BLaER1 treated with 17β-estradiol and CSF1 and Interleukin-3, amounts not matched to agents 10 nM and 100 nM (cell line): ENCODE measurements around the gene KCTD1.

ENCODE experiments used
- H3K27ac ChIP-seq, 11 experiments: shearing (Covaris generic); formaldehyde crosslinking; 2 replicates each; pipeline ENCODE4 v1.8.1; 2022
- H3K27me3 ChIP-seq, 11 experiments: shearing (Covaris generic); formaldehyde crosslinking; 2 replicates each; pipeline ENCODE4 v1.8.1; 2022
- H3K36me3 ChIP-seq, 11 experiments: shearing (Covaris generic); formaldehyde crosslinking; 2 replicates each; pipeline ENCODE4 v1.8.1; 2022
- H3K4me1 ChIP-seq, 10 experiments: shearing (Covaris generic); formaldehyde crosslinking; 2 replicates each; pipeline ENCODE4 v1.8.1; 2022
- H3K4me2 ChIP-seq, 11 experiments: shearing (Covaris generic); formaldehyde crosslinking; 2 replicates each; pipeline ENCODE4 v1.8.1; 2022
- H3K4me3 ChIP-seq, 10 experiments: shearing (Covaris generic); formaldehyde crosslinking; 2 replicates each; pipeline ENCODE4 v1.8.1; 2022
- H3K9ac ChIP-seq, 11 experiments: shearing (Covaris generic); formaldehyde crosslinking; 2 replicates each; pipeline ENCODE4 v1.8.1; 2022
- H3K9me3 ChIP-seq, 11 experiments: shearing (Covaris generic); formaldehyde crosslinking; replicated peaks in 1 of 11; 2 replicates each; pipeline ENCODE4 v1.8.1; 2022
- H4K20me1 ChIP-seq, 11 experiments: shearing (Covaris generic); formaldehyde crosslinking; 2 replicates each; pipeline ENCODE4 v1.8.1; 2022
- Cebpa-rat ChIP-seq, 11 experiments: shearing (Covaris generic); IDR thresholded peaks; 2 replicates each; pipeline ENCODE4 v1.8.1; 2022

Gene KCTD1

GRCh38 chr18:26436176-26437051, 111.9 kb downstream of the KCTD1 start:
- TF ChIP-seq Cebpa-rat (IDR thresholded peaks at IDR 0.05) = no peak
- Histone ChIP-seq H4K20me1 (no peaks in the 10 kb centered on the region), H3K27me3 (no peaks in the 10 kb centered on the region), H3K9me3 (no peaks in the 10 kb centered on the region), H3K4me2 (no peak overlapping the region), H3K4me1 (no peaks in the 10 kb centered on the region), H3K27ac (no peak overlapping the region), H3K9ac (no peak overlapping the region), H3K4me3 (no peak overlapping the region), H3K36me3 (no peaks in the 10 kb centered on the region)

DNA sequence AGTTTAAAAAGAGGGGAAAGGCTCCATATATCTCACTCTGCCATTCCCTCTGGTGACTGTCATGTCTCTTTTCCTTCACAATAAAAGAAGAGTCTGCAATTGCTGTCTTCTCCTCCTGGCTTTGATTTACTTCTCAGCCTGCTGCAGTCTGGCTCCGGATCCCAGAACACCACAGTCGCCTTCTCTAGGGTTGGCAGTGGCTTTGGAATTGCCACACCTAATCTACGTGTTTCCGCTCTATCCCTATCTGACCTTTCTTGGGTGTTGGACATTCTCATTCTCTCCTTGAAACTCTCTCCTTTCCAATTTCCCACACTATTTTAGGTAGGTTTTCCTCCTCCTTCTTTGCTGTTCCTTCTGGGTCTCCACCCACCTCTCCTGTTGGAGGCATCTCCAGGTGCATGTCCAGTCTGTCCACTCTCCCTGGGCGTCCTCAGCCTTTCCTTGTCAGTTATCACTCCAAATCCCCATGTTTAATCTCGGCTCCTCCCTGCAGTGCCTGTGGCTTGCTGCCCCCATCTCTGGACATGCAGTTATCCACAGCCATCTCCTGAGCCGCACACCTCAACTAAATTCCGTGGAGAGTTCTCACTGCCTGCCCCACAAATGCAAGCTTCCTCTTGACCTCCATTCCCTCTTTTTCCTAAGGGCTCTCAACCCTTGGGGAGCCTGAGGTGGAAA, 112.8 kb downstream of the KCTD1 start:
- H3K27me3 ChIP-seq = no peaks in the 10 kb centered on the region
- no peak overlapping the region for H3K27ac ChIP-seq
- no peak overlapping the region for H3K9ac ChIP-seq
- H3K36me3 ChIP-seq = no peaks in the 10 kb centered on the region
- no peak for TF ChIP-seq Cebpa-rat (IDR thresholded peaks at IDR 0.05)
- H4K20me1 ChIP-seq = no peaks in the 10 kb centered on the region
- no peaks in the 10 kb centered on the region for H3K4me1 ChIP-seq
- H3K4me3 ChIP-seq = no peak overlapping the region
- H3K9me3 ChIP-seq = no peaks in the 10 kb centered on the region
- no peak overlapping the region for H3K4me2 ChIP-seq

DNA sequence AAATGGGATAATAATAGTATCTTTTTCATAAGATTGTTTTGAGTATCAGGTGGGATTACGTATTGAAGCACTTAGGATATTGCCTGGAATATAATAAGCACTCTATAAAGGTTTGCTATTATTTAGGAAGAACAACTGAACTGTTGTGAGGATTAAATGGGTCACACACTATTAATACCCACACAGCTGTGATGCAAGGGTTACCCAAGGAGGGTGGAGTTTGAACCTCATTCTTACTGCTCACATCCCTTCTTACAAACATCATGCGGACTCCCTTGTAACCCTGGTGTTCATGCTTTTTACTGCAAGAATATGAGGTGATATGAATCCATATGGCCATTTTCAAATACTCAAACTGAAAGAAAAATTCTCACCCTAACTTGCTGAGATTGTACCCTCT, 113.5 kb downstream of the KCTD1 start:
- no peaks in the 10 kb centered on the region for H3K4me1 ChIP-seq
- H3K27me3 ChIP-seq = no peaks in the 10 kb centered on the region
- H3K27ac ChIP-seq = no peak overlapping the region
- no peaks in the 10 kb centered on the region for H3K36me3 ChIP-seq
- no peak overlapping the region for H3K9ac ChIP-seq
- H4K20me1 ChIP-seq = no peaks in the 10 kb centered on the region
- no peak overlapping the region for H3K4me2 ChIP-seq
- no peak overlapping the region for H3K4me3 ChIP-seq
- no peaks in the 10 kb centered on the region for H3K9me3 ChIP-seq
- no peak for TF ChIP-seq Cebpa-rat (IDR thresholded peaks at IDR 0.05)

- no peaks in the 10 kb centered on the region for H4K20me1 ChIP-seq
- no peaks in the 10 kb centered on the region for H3K27me3 ChIP-seq
- H3K27ac ChIP-seq = no peak overlapping the region
- no peak overlapping the region for H3K4me2 ChIP-seq
- no peaks in the 10 kb centered on the region for H3K4me1 ChIP-seq
- TF ChIP-seq Cebpa-rat (IDR thresholded peaks at IDR 0.05) = no peak
- H3K9me3 ChIP-seq = no peaks in the 10 kb centered on the region
- no peaks in the 10 kb centered on the region for H3K36me3 ChIP-seq
- H3K4me3 ChIP-seq = no peak overlapping the region
- no peak overlapping the region for H3K9ac ChIP-seq
Measured at GRCh38 chr18:26432651-26433424, 115.5 kb downstream of the KCTD1 start.

DNA sequence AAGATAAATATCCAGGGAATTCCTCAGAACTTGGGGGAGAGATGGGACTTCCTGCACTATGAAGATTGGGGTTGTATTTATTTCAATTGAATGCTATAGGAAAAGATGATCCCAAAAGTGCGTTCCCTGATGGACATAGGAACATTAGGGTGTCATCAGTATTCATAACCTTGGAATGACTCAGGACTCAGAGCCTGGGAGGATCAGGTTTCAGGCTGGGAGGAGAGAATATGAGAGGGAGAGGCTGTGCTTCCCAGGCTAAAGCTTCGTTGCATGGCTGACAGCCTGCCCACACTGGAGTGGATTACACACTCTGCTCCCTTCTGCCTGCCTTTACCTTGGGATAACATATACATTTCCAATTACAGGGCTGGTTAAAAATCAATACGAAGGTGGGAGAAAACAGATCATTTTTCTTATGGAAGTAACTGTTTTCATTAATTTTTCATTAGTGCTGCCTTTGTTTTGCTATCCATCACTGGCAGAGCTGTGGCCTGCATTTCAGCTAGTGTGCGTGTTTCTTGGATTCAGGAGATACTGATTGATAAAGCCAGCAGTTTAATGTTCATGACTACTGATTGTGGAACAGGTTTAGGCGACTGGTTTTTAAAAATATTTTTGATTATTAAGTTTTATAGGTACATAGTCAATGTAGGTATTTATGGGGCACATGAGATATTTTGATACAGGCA, 118.7 kb downstream of the KCTD1 start:
- Histone ChIP-seq H3K27ac (no peak overlapping the region), H3K4me2 (no peak overlapping the region), H3K4me1 (no peaks in the 10 kb centered on the region), H3K27me3 (no peaks in the 10 kb centered on the region), H3K36me3 (no peaks in the 10 kb centered on the region), H3K9me3 (no peaks in the 10 kb centered on the region), H3K4me3 (no peak overlapping the region), H4K20me1 (no peaks in the 10 kb centered on the region), H3K9ac (no peak overlapping the region)
- no peak for TF ChIP-seq Cebpa-rat (IDR thresholded peaks at IDR 0.05)

DNA sequence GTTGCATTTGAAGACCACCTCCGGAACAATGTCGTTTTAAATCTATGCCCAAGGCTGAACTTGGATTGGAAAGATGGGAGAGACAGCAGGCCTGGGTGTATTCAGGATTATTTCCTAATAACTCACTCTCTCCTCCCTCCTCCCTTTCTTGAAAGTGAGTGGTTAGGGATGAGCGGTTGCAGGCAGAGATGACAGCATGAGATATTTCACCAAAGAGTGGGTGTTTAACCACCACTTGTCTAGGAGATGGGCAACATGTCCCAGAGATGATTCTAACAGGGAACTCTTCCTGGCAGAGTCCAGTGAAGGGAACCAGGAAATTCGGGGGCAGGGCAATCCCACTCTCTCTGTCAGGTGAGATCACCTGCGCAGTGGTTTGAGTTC, 123.2 kb downstream of the KCTD1 start:
- no peaks in the 10 kb centered on the region for H3K9me3 ChIP-seq
- no peak overlapping the region for H3K9ac ChIP-seq
- H3K4me1 ChIP-seq = no peaks in the 10 kb centered on the region
- H4K20me1 ChIP-seq = no peaks in the 10 kb centered on the region
- no peaks in the 10 kb centered on the region for H3K27me3 ChIP-seq
- no peak overlapping the region for H3K4me2 ChIP-seq
- no peak overlapping the region for H3K27ac ChIP-seq
- H3K36me3 ChIP-seq = no peaks in the 10 kb centered on the region
- TF ChIP-seq Cebpa-rat (IDR thresholded peaks at IDR 0.05) = no peak
- no peak overlapping the region for H3K4me3 ChIP-seq

- H3K4me3 ChIP-seq = no peak overlapping the region
- H3K4me1 ChIP-seq = no peaks in the 10 kb centered on the region
- TF ChIP-seq Cebpa-rat (IDR thresholded peaks at IDR 0.05) = no peak
- H4K20me1 ChIP-seq = no peaks in the 10 kb centered on the region
- no peaks in the 10 kb centered on the region for H3K27me3 ChIP-seq
- H3K27ac ChIP-seq = no peak overlapping the region
- no peaks in the 10 kb centered on the region for H3K36me3 ChIP-seq
- H3K4me2 ChIP-seq = no peak overlapping the region
- no peak overlapping the region for H3K9ac ChIP-seq
- H3K9me3 ChIP-seq = no peaks in the 10 kb centered on the region
Measured at GRCh38 chr18:26424428-26425147, 123.8 kb downstream of the KCTD1 start.

DNA sequence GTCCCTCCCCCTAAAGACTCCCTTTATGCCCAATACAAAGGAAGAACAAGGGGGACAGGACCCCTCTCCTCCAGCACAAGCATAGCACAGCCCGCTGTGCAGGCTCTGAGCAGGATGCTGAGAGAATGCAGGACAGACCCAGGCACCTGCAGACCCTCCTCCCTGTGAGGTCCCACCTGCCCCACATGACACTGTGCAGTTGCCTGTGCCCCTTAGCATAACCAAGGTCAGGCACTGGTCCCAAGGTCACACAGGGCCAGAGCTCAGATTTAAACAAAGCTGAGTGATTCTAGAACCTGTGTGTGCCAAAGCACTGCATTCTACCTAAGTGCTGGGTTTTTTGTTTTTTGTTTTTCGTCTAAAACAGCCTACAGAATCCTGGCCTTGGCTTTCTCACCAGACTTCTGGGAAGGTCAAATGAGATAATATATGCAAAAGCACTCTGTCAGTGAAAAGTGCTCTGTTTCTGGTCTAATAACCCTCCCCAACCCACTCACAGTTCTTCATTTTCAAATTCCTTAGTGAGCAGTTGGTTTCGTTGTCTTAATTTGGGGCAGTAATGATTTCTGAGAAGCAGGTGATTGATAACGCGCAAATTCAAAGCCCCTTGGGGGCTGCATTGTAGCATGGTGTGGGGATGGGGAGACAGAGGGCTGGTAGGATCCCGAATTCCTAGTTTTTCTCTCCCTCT, 125.7 kb downstream of the KCTD1 start:
- H3K4me3 ChIP-seq = no peak overlapping the region
- no peaks in the 10 kb centered on the region for H3K9me3 ChIP-seq
- no peaks in the 10 kb centered on the region for H3K4me1 ChIP-seq
- no peak overlapping the region for H3K9ac ChIP-seq
- no peak overlapping the region for H3K27ac ChIP-seq
- no peak for TF ChIP-seq Cebpa-rat (IDR thresholded peaks at IDR 0.05)
- H4K20me1 ChIP-seq = no peaks in the 10 kb centered on the region
- H3K36me3 ChIP-seq = no peaks in the 10 kb centered on the region
- H3K27me3 ChIP-seq = no peaks in the 10 kb centered on the region
- no peak overlapping the region for H3K4me2 ChIP-seq
